Measurements from ENCODE around the gene ADAM33.

- TF ChIP-seq CTCF (IDR thresholded peaks at IDR 0.05) (no peak), PBX3 (IDR thresholded peaks at IDR 0.05) (no peak), POLR2A (IDR thresholded peaks at IDR 0.05; ENCODE audit: low read length) (no peak), RAD21 (conservative IDR thresholded peaks at IDR 0.05 in 1 of 2, IDR thresholded peaks at IDR 0.05 in 1 of 2) (no peak), JUN (IDR thresholded peaks at IDR 0.05) (no peak), KDM5A (IDR thresholded peaks at IDR 0.05) (no peak), USF2 (IDR thresholded peaks at IDR 0.05) (no peak), SMC3 (IDR thresholded peaks at IDR 0.05) (no peak), MYC (IDR thresholded peaks at IDR 0.05; ENCODE audit: borderline replicate concordance, low read length) (no peak), CEBPB (IDR thresholded peaks at IDR 0.05) (no peak), RCOR1 (IDR thresholded peaks at IDR 0.05; ENCODE audit: low read depth, low read length) (no peak), HMGXB4 (CRISPR knock-in tag; IDR thresholded peaks at IDR 0.05; ENCODE audit: borderline replicate concordance) (no peak), MAX (IDR thresholded peaks at IDR 0.05) (no peak), CHD4 (IDR thresholded peaks at IDR 0.05; ENCODE audit: borderline replicate concordance) (no peak)
Observed at GRCh38 chr20:3705970-3706739, 24.3 kb upstream of the ADAM33 start.

Data from A549 (cell line).